ENCODE data around the gene ZNF564. TPM values are rescaled to one million over a fixed set of nuclear protein-coding genes. Genes with fewer than 3 reads are reported as not detected.

Gene ZNF564
- total and polyA plus RNA-seq, 2 of the 13 experiments (the other 11 are each of a cell fraction or from before 2014, with no cell fraction given): 2.3 to 11.1 TPM

- TF ChIP-seq RCOR2 (CRISPR knock-in tag; IDR thresholded peaks at IDR 0.05): no peak
These were observed 45.8 kb upstream of the ZNF564 start (continued) for GRCh38 chr19:12596927-12597548.

DNA sequence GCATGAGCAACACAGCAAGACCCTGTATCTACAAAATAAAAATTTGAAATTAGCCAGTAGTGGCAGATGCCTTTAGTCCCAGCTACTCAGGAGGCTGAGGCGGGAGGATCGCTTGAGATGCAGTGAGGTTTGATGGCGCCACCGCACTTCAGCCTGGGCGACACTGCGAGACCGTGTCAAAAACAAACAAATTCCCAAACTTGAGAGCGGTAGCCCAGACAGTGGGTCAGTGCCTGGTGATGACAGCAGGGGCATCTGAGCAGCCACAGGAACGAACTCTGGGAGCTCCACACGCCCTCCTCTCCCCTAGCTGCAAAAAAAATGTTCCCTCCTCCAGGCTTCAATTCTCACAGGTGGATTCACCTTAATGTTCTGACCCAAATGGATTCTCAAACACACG, 45.2 kb upstream of the ZNF564 start:
- Histone ChIP-seq H2AFZ (ENCODE audit: low read length) (no peak overlapping the region), H3K4me3 (replicated peaks in 1 of 3; ENCODE audit: insufficient read depth in 1 of 3, low read depth in 2 of 3, low read length in 3 of 3) (no peak overlapping the region), H3K4me2 (ENCODE audit: low read depth, low read length) (no peak overlapping the region), H3K9ac (ENCODE audit: insufficient read depth, low read depth, low read length) (no peak overlapping the region), H3K27me3 (ENCODE audit: control insufficient read depth in 1 of 2, insufficient read depth in 2 of 2, low read length in 2 of 2) (no peaks in the 10 kb centered on the region), H3K36me3 (replicated peaks in 1 of 2; ENCODE audit: control insufficient read depth in 1 of 2, insufficient read depth in 2 of 2, low read length in 2 of 2) (peaks cover 0 to 14% of the 10 kb centered on the region in 2 experiments; a peak in 1 of 5 replicates), H3K27ac (ENCODE audit: extremely low read length, insufficient read depth, low read length) (no peak overlapping the region), H4K20me1 (ENCODE audit: insufficient read depth, low read length) (no peaks in the 10 kb centered on the region), H3K79me2 (ENCODE audit: insufficient read depth, low read length) (no peaks in the 10 kb centered on the region), H3K9me3 (ENCODE audit: low read length) (no peaks in the 10 kb centered on the region), H3K4me1 (ENCODE audit: insufficient read depth, low read length) (peaks cover 6% of the 10 kb centered on the region; the same call in 1 of the 2 replicates)
- ChIA-PET CTCF (ENCODE audit: low intra/inter-chr PET ratio, low total read pairs) (no interaction called here), POLR2A (no interaction called here)
- ATAC-seq (no peak), DNase-seq (ENCODE audit: low spot score) (no peak), FAIRE-seq (no peak)
- intact Hi-C loops (cut with micrococcal nuclease; ENCODE audit: unreplicated experiment): no loop called here
- TF ChIP-seq, protein P1, sequence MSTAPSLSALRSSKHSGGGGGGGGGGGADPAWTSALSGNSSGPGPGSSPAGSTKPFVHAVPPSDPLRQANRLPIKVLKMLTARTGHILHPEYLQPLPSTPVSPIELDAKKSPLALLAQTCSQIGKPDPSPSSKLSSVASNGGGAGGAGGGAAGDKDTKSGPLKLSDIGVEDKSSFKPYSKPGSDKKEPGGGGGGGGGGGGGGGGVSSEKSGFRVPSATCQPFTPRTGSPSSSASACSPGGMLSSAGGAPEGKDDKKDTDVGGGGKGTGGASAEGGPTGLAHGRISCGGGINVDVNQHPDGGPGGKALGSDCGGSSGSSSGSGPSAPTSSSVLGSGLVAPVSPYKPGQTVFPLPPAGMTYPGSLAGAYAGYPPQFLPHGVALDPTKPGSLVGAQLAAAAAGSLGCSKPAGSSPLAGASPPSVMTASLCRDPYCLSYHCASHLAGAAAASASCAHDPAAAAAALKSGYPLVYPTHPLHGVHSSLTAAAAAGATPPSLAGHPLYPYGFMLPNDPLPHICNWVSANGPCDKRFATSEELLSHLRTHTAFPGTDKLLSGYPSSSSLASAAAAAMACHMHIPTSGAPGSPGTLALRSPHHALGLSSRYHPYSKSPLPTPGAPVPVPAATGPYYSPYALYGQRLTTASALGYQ (CRISPR knock-in tag; IDR thresholded peaks at IDR 0.05): no peak
- TF ChIP-seq RBFOX2 (IDR thresholded peaks at IDR 0.05; ENCODE audit: low read depth, low read length): 0 out of 2 replicates have a peak, but pooled peaks have one; percentile 7
- BruUV-seq (replicated peaks): no TSS peak
- in situ Hi-C loops (cut with HindIII; ENCODE audit: extremely low pct_ligation_motif_present, low pct_unique_long_range_greater_than_20kb): no loop called here
- WGBS (ENCODE audit: low lambda C conversion rate): 100% methylated on average over 11 of the region's 11 CpGs

GRCh38 chr19:12581100-12581499, 29.8 kb upstream of the ZNF564 start:
- intact Hi-C loops (cut with micrococcal nuclease; ENCODE audit: unreplicated experiment): no loop called here
- Histone ChIP-seq H3K9me3 (ENCODE audit: low read length) (no peaks in the 10 kb centered on the region), H3K79me2 (ENCODE audit: insufficient read depth, low read length) (no peaks in the 10 kb centered on the region), H3K4me3 (replicated peaks in 1 of 3; ENCODE audit: insufficient read depth in 1 of 3, low read depth in 2 of 3, low read length in 3 of 3) (no peak overlapping the region), H3K4me2 (ENCODE audit: low read depth, low read length) (no peak overlapping the region), H3K27ac (ENCODE audit: extremely low read length, insufficient read depth, low read length) (no peak overlapping the region), H3K27me3 (ENCODE audit: control insufficient read depth in 1 of 2, insufficient read depth in 2 of 2, low read length in 2 of 2) (no peaks in the 10 kb centered on the region), H2AFZ (ENCODE audit: low read length) (no peak overlapping the region), H3K9ac (ENCODE audit: insufficient read depth, low read depth, low read length) (no peak overlapping the region), H3K4me1 (ENCODE audit: insufficient read depth, low read length) (peaks cover 31% of the 10 kb centered on the region), H3K36me3 (replicated peaks in 1 of 2; ENCODE audit: control insufficient read depth in 1 of 2, insufficient read depth in 2 of 2, low read length in 2 of 2) (peaks cover 4 to 29% of the 10 kb centered on the region in 2 experiments; a peak in 4 of 5 replicates), H4K20me1 (ENCODE audit: insufficient read depth, low read length) (no peaks in the 10 kb centered on the region)
- no peak for ATAC-seq
- in situ Hi-C loops (cut with HindIII; ENCODE audit: extremely low pct_ligation_motif_present, low pct_unique_long_range_greater_than_20kb): no loop called here
- 96% methylated on average over 9 of the region's 9 CpGs for WGBS (ENCODE audit: low lambda C conversion rate)
- POLR2A ChIA-PET: no interaction called here
- DNase-seq (ENCODE audit: low spot score): no peak
- BruUV-seq (replicated peaks): no TSS peak
- CTCF ChIA-PET (ENCODE audit: low intra/inter-chr PET ratio, low total read pairs): no interaction called here
- FAIRE-seq: no peak
- TF ChIP-seq CBX1 (IDR thresholded peaks at IDR 0.05; ENCODE audit: low read depth) (no peak), SNAPC4 (CRISPR knock-in tag; IDR thresholded peaks at IDR 0.05) (no peak), KDM6A (CRISPR knock-in tag; IDR thresholded peaks at IDR 0.05; ENCODE audit: low read depth) (no peak), PHB2 (IDR thresholded peaks at IDR 0.05; ENCODE audit: partially characterized antibody) (no peak), SOX5 (CRISPR knock-in tag; IDR thresholded peaks at IDR 0.05; ENCODE audit: borderline replicate concordance) (no peak), ZNF367 (CRISPR knock-in tag; IDR thresholded peaks at IDR 0.05; ENCODE audit: borderline replicate concordance) (no peak), GATAD1 (CRISPR knock-in tag; IDR thresholded peaks at IDR 0.05) (no peak), CREB1 (IDR thresholded peaks at IDR 0.05) (no peak), CREB1 (CRISPR knock-in tag; IDR thresholded peaks at IDR 0.05) (no peak)
